Measurements from ENCODE around the gene GPR160. TPM values are rescaled to one million over a fixed set of nuclear protein-coding genes. Genes with fewer than 3 reads are reported as not detected.

The GPR160 gene
- total and polyA plus RNA-seq, 9 of the 15 experiments (the other 6 are each of a cell fraction or from before 2014, with no cell fraction given): 1.3 to 10.5 (median 8.3) TPM

GRCh38 chr3:170062068-170062467 is 24.3 kb downstream of the GPR160 start:
- Histone ChIP-seq H3K9me3 (replicated peaks; ENCODE audit: control insufficient read depth, insufficient read depth, low read depth, low read length) (no peaks in the 10 kb centered on the region), H3K4me1 (replicated peaks in 1 of 2; ENCODE audit: control insufficient read depth in 2 of 2, insufficient read depth in 2 of 2, low read length in 2 of 2) (no peaks in the 10 kb centered on the region; a peak in 1 of 5 replicates), H2AFZ (ENCODE audit: low read depth, low read length) (no peak overlapping the region), H3K36me3 (ENCODE audit: control insufficient read depth, insufficient read depth, low read length) (no peaks in the 10 kb centered on the region), H3K9ac (ENCODE audit: insufficient read depth in 1 of 2, low read depth in 2 of 2, low read length in 2 of 2) (no peak overlapping the region), H3K27ac (ENCODE audit: extremely low read depth, low read depth, low read length) (no peak overlapping the region), H3K4me2 (ENCODE audit: insufficient read depth, low read length) (no peak overlapping the region), H3K27me3 (ENCODE audit: control insufficient read depth in 2 of 2, insufficient read depth in 2 of 2, low read length in 2 of 2) (no peaks in the 10 kb centered on the region), H3K4me3 (no peak overlapping the region), H3K9me1 (ENCODE audit: control insufficient read depth, insufficient read depth, low read length) (no peaks in the 10 kb centered on the region), H3K79me2 (ENCODE audit: control insufficient read depth, insufficient read depth, low read length) (no peaks in the 10 kb centered on the region), H4K20me1 (replicated peaks; ENCODE audit: control insufficient read depth, insufficient read depth, low read length) (no peaks in the 10 kb centered on the region)
- ATAC-seq: no peak
- DNase-seq (ENCODE audit: extremely low read depth in 1 of 4, low spot score in 3 of 4): no peak
- no peak for FAIRE-seq
- in situ Hi-C loops (cut with MboI): no loop called here
- TF ChIP-seq VEZF1 (CRISPR knock-in tag; IDR thresholded peaks at IDR 0.05): no peak
- BruUV-seq (replicated peaks): no TSS peak
- 91% methylated on average over 14 of the region's 20 CpGs for WGBS (ENCODE audit: insufficient coverage, low coverage, missing lambda C conversion rate)
- POLR2A ChIA-PET: interaction anchor here (0.8 kb wide), 1 partner anchor 10 kb away, joined by 3 read pairs; no protein-coding TSS in a partner anchor
- intact Hi-C loops (cut with micrococcal nuclease): no loop called here
- CTCF ChIA-PET (ENCODE audit: low intra/inter-chr PET ratio): no interaction called here

GRCh38 chr3:170062769-170063168 is 25.0 kb downstream of the GPR160 start:
- Histone ChIP-seq H3K27ac (ENCODE audit: extremely low read depth, low read depth, low read length) (no peak overlapping the region), H3K4me3 (no peak overlapping the region), H3K4me1 (replicated peaks in 1 of 2; ENCODE audit: control insufficient read depth in 2 of 2, insufficient read depth in 2 of 2, low read length in 2 of 2) (no peaks in the 10 kb centered on the region; a peak in 1 of 5 replicates), H3K79me2 (ENCODE audit: control insufficient read depth, insufficient read depth, low read length) (no peaks in the 10 kb centered on the region), H3K27me3 (ENCODE audit: control insufficient read depth in 2 of 2, insufficient read depth in 2 of 2, low read length in 2 of 2) (no peaks in the 10 kb centered on the region), H3K9ac (ENCODE audit: insufficient read depth in 1 of 2, low read depth in 2 of 2, low read length in 2 of 2) (no peak overlapping the region), H3K9me1 (ENCODE audit: control insufficient read depth, insufficient read depth, low read length) (no peaks in the 10 kb centered on the region), H3K9me3 (replicated peaks; ENCODE audit: control insufficient read depth, insufficient read depth, low read depth, low read length) (no peaks in the 10 kb centered on the region), H2AFZ (ENCODE audit: low read depth, low read length) (no peak overlapping the region), H4K20me1 (replicated peaks; ENCODE audit: control insufficient read depth, insufficient read depth, low read length) (no peaks in the 10 kb centered on the region), H3K36me3 (ENCODE audit: control insufficient read depth, insufficient read depth, low read length) (no peaks in the 10 kb centered on the region), H3K4me2 (ENCODE audit: insufficient read depth, low read length) (no peak overlapping the region)
- DNase-seq (ENCODE audit: extremely low read depth in 1 of 4, low spot score in 3 of 4) (no peak), FAIRE-seq (no peak), ATAC-seq (no peak)
- POLR2A ChIA-PET: interaction anchor here (0.8 kb wide), 1 partner anchor 10 kb away, joined by 3 read pairs; no protein-coding TSS in a partner anchor
- in situ Hi-C loops (cut with MboI): no loop called here
- CTCF ChIA-PET (ENCODE audit: low intra/inter-chr PET ratio): no interaction called here
- WGBS (ENCODE audit: insufficient coverage, low coverage, missing lambda C conversion rate): 77% methylated on average over 7 of the region's 16 CpGs
- BruUV-seq (replicated peaks): no TSS peak
- intact Hi-C loops (cut with micrococcal nuclease): no loop called here
- TF ChIP-seq ZNF354B (CRISPR knock-in tag; IDR thresholded peaks at IDR 0.05) (no peak), CTCF (IDR thresholded peaks at IDR 0.05 in 2 of 3, conservative IDR thresholded peaks at IDR 0.05 in 1 of 3; ENCODE audit: insufficient read depth in 2 of 3, low read depth in 1 of 3, low read length in 3 of 3) (0 out of 6 replicates have a peak, but pooled peaks of 1 of the 3 experiments have one; percentile 35), DLX4 (CRISPR knock-in tag; IDR thresholded peaks at IDR 0.05) (no peak), USF2 (CRISPR knock-in tag; IDR thresholded peaks at IDR 0.05) (no peak), ZNF551 (CRISPR knock-in tag; IDR thresholded peaks at IDR 0.05) (no peak), TFE3 (CRISPR knock-in tag; IDR thresholded peaks at IDR 0.05) (no peak), ZNF24 (IDR thresholded peaks at IDR 0.05) (peak; percentile 91)

All from K562 (cell line).